Small intestine (tissue), 7 donors: ENCODE data around the gene NUP188. TPM values are rescaled to one million over a fixed set of nuclear protein-coding genes. Genes with fewer than 3 reads are reported as not detected.
"Not testable (repeated sequence)": the region's sequence is repeated elsewhere in the genome, so short reads cannot be mapped to it uniquely, and the experiment has no call there.

Experiments
- DNase-seq, 2 donors: peaks; one replicate each; pipeline versions ENCODE4 v3.0.0 to v3.0.0-alpha.2; 2013
- FAIRE-seq: peaks from 2 replicates; lab custom pipeline; 2012; peaks lifted over from hg19 to GRCh38; lab: Jason Lieb, UNC
- H3K27ac ChIP-seq, 3 donors: one replicate each; pipeline ENCODE4 v1.5.1; 2013; ENCODE audit warnings: low read length in 2 of 3, mild to moderate bottlenecking in 2 of 3, control low read depth in 1 of 3, inconsistent platforms in 1 of 3, low read depth in 1 of 3, moderate library complexity in 1 of 3
- H3K27me3 ChIP-seq, 3 donors: one replicate each; pipeline ENCODE4 v1.6.1; 2013; ENCODE audit warnings: low read length in 3 of 3, inconsistent platforms in 1 of 3; ENCODE audit not compliant: control insufficient read depth in 3 of 3, insufficient read depth in 3 of 3
- H3K36me3 ChIP-seq, 3 donors: one replicate each; pipeline ENCODE4 v1.6.1; 2013; ENCODE audit warnings: low read length in 3 of 3, inconsistent platforms in 1 of 3, low read depth in 1 of 3, mild to moderate bottlenecking in 1 of 3, moderate library complexity in 1 of 3; ENCODE audit not compliant: control insufficient read depth in 3 of 3, insufficient read depth in 2 of 3
- H3K4me1 ChIP-seq, 3 donors: one replicate each; pipeline ENCODE4 v1.6.1; 2013; ENCODE audit warnings: low read length in 2 of 3, inconsistent platforms in 1 of 3, low read depth in 1 of 3, mild to moderate bottlenecking in 1 of 3, moderate library complexity in 1 of 3; ENCODE audit not compliant: control insufficient read depth in 3 of 3, insufficient read depth in 2 of 3
- H3K4me3 ChIP-seq, 3 donors: one replicate each; pipeline ENCODE4 v1.5.1; 2013; ENCODE audit warnings: low read length in 3 of 3, control low read depth in 1 of 3, inconsistent platforms in 1 of 3, low read depth in 1 of 3, mild to moderate bottlenecking in 1 of 3, moderate library complexity in 1 of 3
- H3K9me3 ChIP-seq, 2 donors: one replicate each; pipeline ENCODE4 v1.6.1; 2013; ENCODE audit warnings: low read depth in 1 of 2, low read length in 1 of 2; ENCODE audit not compliant: control insufficient read depth in 2 of 2, insufficient read depth in 1 of 2
- WGBS, 3 donors: extraction: QIAGEN DNeasy Blood & Tissue Kit; methylation state at CpG; one replicate each; pipeline ENCODE4 v1.1.7; 2013; 5-methylcytosine and 5-hydroxymethylcytosine counted together
- polyA plus RNA-seq, 4 donors: library from polyadenylated mRNA; stranded (reverse) in 3 of 4; unstranded in 1 of 4; fragments of 200-250 nt in 3 of 4; fragments of 120-200 nt in 1 of 4; gene quantifications; one replicate each; pipeline versions ENCODE4 v1.2.1 to v1.2.3, GENCODE V29; 2013
- donor health status: healthy with polysubstance abuse.
- donor health status: control.
- donor health status: control.
- donor health status: Bipolar disorder and iron deficiency.
- donor health status: healthy.

NUP188 gene
- polyA plus RNA-seq, 4 donors: 4.9 to 28.9 (median 9.9) TPM

DNA sequence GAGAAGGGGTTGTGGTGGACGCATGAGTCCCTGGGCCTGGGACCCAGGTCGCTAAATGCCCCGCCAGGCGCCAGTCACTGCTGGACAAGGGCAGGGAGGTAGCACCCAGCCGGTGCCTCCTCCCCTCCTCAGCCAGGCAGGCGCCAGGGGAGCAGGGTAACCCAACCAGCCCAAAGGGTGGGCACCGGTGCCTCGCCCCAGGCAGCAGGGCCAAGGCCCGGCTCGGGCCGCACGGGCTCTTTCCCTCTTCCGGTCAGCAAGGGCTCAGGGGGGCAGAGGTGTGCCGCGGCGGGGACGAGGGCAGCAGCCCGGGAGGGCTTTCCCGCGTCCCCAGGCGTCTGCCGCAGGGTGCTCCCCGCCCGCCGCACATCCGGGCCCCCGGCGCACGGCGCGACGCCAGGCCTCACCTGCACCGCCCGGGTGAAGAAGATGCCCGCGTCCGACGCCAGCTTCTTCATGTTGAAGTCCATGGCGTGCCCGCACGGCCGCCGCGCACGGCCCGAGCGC lies 80.2 kb downstream of the NUP188 start:
- H3K27ac ChIP-seq: peak overlapping the region; percentile 12 to 58 (median 24)
- H3K27me3 ChIP-seq: no peaks in the 10 kb centered on the region
- H3K36me3 ChIP-seq: peaks cover 0 to 11% (median 0%) of the 10 kb centered on the region in 3 donors
- WGBS, 3 donors: 0 to 6% (median 3%) methylated on average over 22 to 47 of the region's 47 CpGs
- no peak for FAIRE-seq
- H3K4me3 ChIP-seq: peak overlapping the region; percentile 58 to 69 (median 65)
- DNase-seq: peak in 1 of 2 donors; percentile 55
- peaks cover 0 to 20% (median 10%) of the 10 kb centered on the region in 3 donors for H3K4me1 ChIP-seq
- no peaks in the 10 kb centered on the region for H3K9me3 ChIP-seq

DNA sequence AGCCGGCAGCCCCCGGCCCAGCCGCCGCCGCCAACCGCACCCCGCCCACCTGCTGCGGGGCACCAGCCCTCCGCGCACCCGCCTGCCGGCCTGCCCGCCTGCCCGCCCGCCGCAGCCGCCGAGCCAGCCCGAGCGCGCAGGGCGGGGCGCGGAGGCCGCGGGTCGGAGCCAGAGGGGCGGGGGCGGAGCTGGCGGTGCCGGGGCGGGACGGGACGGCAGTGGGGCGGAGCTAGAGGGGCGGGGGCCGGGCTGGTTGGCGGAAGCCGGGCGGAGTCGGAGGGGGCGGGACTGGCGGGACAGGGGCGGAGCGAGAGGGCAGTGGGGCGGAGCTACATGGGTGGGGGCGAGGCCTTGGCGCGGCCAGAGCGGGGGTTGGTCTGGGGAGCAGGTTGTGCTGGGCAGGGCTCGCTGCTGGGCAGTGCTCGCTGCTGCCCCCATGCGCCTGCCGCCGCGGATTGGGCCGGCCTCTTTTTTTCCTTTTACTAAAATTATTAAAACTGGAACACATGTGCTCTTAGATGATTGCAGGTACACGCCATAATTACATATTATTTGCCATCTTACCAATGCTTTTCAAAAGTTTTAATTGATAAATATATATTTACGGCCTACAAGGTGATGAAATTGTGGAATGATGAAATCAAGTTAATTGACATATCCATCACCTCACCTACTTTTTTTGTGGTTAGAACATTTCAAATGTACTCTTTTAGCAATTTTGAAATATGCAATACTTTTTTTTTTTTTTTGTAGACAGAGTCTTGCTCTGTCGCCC lies 80.9 kb downstream of the NUP188 start, which contains the start of gene SH3GLB2:
SH3GLB2 (minus strand) TSS at position 140 of the 775 bp plus-strand sequence. CDS start 177 bp downstream, outside the sequence.
- H3K27me3 ChIP-seq: no peaks in the 10 kb centered on the region
- H3K4me1 ChIP-seq: peaks cover 0 to 24% (median 10%) of the 10 kb centered on the region in 3 donors
- peaks cover 0 to 6% (median 0%) of the 10 kb centered on the region in 3 donors for H3K36me3 ChIP-seq
- peak within 1 kb of the TSS; percentile 58 to 69 (median 65) for H3K4me3 ChIP-seq
- H3K9me3 ChIP-seq: no peaks in the 10 kb centered on the region
- FAIRE-seq (no peak), DNase-seq (peak; percentile 90 to 95)
- WGBS, 3 donors: 2 to 5% (median 3%) methylated on average over 20 to 60 of the region's 60 CpGs
- peak within 1 kb of the TSS; percentile 12 to 58 (median 24) for H3K27ac ChIP-seq

GRCh38 chr9:129030191-129030590 lies 82.7 kb downstream of the NUP188 start:
- Histone ChIP-seq H3K4me3 (no peak overlapping the region), H3K4me1 (peaks cover 0 to 24% (median 10%) of the 10 kb centered on the region in 3 donors), H3K9me3 (no peaks in the 10 kb centered on the region), H3K27ac (no peak overlapping the region), H3K27me3 (no peaks in the 10 kb centered on the region), H3K36me3 (no peaks in the 10 kb centered on the region)
- DNase-seq (no peak), FAIRE-seq (no peak)

- FAIRE-seq: no peak
Observed at GRCh38 chr9:129031514-129031913, 84.0 kb downstream of the NUP188 start.

DNA sequence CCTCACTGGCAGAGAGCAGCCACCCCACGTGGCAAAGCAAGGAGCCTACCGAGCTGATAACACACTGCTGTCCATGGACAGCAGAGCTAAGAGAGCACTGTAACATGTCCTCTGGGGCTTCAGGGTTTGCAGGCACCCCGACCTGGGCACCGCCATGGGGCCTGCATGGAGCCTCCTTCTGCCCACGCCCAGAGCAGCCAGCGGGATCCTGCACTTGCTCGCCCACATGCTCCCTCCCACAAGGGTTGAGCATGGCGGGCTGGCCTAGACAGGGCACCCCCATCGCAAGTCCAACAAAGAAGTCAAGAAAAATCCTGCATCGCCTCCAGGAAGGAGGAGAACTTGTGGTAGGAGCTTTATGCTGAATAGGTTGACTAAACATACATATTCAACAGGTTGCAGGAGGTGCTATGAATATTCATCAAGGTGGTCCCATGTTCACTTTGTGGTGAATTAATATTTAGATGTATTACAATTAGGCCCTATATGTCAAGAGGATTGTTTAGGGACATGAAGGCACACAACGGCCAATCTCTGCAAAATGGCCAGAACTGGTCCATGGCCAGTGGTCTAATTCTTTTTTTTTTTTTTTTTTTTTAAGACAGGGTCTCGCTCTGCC lies 85.2 kb downstream of the NUP188 start:
- Histone ChIP-seq H3K4me1 (peaks cover 0 to 17% (median 0%) of the 10 kb centered on the region in 3 donors), H3K36me3 (no peaks in the 10 kb centered on the region), H3K27ac (no peak overlapping the region), H3K27me3 (no peaks in the 10 kb centered on the region), H3K4me3 (no peak overlapping the region), H3K9me3 (no peaks in the 10 kb centered on the region)
- no peak for DNase-seq
- 82 to 86% (median 82%) methylated on average over 11 to 12 of the region's 12 CpGs for WGBS, 3 donors
- FAIRE-seq: no peak

More at GRCh38 chr9:129031514-129031913, 84.0 kb downstream of the NUP188 start:
- 76 to 87% (median 86%) methylated on average over 4 of the region's 4 CpGs for WGBS, 3 donors
- no peaks in the 10 kb centered on the region for H3K27me3 ChIP-seq
- peaks cover 0 to 21% (median 6%) of the 10 kb centered on the region in 3 donors for H3K4me1 ChIP-seq
- no peak overlapping the region for H3K4me3 ChIP-seq
- no peak for DNase-seq
- no peaks in the 10 kb centered on the region for H3K9me3 ChIP-seq
- H3K27ac ChIP-seq: no peak overlapping the region
- H3K36me3 ChIP-seq: no peaks in the 10 kb centered on the region

DNA sequence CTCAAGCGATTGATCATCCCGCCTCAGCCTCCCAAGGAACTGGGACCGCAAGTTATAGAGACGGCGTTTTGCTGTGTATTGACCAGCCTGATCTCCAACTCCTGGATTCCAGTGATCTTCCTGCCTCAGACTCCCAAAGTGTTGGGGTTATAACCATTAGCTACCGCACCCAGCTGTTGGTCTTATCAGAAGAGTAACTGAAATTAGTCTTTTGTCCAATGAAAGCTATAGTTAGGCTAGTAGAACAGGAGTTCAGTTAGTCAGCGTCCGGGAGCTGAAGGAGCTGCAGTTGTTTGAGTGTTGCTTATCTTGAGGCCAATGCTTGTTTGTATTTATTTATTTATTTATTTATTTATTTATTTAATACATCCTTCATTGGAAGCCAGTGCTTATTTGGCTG lies 85.7 kb downstream of the NUP188 start:
- FAIRE-seq (no peak), DNase-seq (peak in 1 of 2 donors; percentile 76)
- Histone ChIP-seq H3K4me1 (peaks cover 0 to 23% (median 0%) of the 10 kb centered on the region in 3 donors), H3K4me3 (no peak overlapping the region), H3K27ac (no peak overlapping the region), H3K27me3 (no peaks in the 10 kb centered on the region), H3K36me3 (no peaks in the 10 kb centered on the region), H3K9me3 (no peaks in the 10 kb centered on the region)
- WGBS, 3 donors: 22 to 67% (median 47%) methylated on average over 8 of the region's 8 CpGs

DNA sequence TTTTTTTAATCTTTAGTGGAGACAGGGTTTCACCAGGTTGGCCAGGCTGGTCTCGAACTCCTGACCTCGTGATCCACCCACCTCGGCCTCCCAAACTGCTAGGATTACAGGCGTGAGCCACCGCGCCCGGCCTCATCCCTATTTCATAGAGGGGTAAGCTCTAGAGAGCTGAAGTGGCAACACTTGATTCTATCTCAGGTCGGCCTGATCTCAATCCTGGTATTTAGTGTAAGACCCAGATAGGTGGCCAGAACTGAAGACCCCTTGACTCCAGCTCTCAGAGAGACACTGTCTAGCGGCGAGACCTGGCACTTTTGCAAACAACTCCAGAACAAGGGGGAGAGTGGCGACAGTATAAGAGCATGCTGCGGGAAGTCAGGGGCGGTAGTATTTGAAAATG lies 88.3 kb downstream of the NUP188 start:
- WGBS, 3 donors: 23 to 48% (median 29%) methylated on average over 13 of the region's 13 CpGs

DNA sequence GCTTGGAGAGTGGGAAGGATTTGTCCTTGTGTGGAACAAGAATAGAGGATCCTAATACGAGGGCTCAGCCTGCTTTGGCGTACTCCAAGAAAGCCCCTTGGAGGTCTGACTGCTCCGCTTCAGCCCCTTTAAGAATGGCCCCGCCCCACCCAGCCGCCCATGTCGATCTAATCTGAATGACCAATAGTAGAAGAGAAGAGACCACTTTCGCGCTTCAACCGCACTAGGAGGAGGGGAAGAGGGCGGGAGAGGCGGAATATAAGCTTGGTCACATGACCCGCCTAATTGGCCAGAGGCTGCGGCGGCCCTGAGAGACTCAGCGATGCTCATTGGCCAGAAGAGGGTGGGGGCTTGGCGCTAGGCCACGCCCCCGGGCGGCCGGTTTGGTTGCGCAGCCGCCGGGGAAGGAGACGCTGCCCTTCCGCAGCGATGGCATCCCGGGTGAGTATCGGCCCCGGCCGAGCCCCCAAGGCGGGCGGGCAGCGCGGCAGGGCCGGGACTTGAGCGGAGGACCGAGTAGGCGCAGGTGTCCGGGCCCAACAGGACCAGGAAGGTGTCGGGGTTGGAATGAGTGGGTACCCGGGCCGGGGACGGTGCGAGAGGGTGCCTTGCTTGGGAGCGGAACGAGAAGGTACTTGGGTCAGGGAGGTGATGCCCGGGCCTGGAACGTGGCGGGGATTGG lies 88.9 kb downstream of the NUP188 start, which contains the start of gene MIGA2:
MIGA2 (plus strand) TSS at position 386 of the 682 bp plus-strand sequence. CDS start 3,969 bp downstream, outside the sequence.
- FAIRE-seq (no peak), DNase-seq (peak; percentile 99 to 100)
- 0% methylated on average over 46 to 49 of the region's 49 CpGs for WGBS, 3 donors
- Histone ChIP-seq H3K4me3 (peak within 1 kb of the TSS; percentile 85 to 95 (median 93)), H3K4me1 (peaks cover 0 to 23% (median 0%) of the 10 kb centered on the region in 3 donors), H3K27ac (peak within 1 kb of the TSS; percentile 69 to 90 (median 75)), H3K27me3 (no peaks in the 10 kb centered on the region), H3K36me3 (peaks cover 0 to 13% (median 4%) of the 10 kb centered on the region in 3 donors), H3K9me3 (no peaks in the 10 kb centered on the region)

More for the DNA sequence above, 88.3 kb downstream of the NUP188 start:
- FAIRE-seq, H3K9me3 ChIP-seq, DNase-seq, H3K27me3 ChIP-seq, H3K36me3 ChIP-seq: not testable (repeated sequence)
- peak overlapping the region in 2 of 3 donors; percentile 69 to 75 for H3K27ac ChIP-seq
- H3K4me1 ChIP-seq: peaks cover 0 to 23% (median 0%) of the 10 kb centered on the region in 3 donors
- H3K4me3 ChIP-seq: peak overlapping the region in 1 of 3 donors; percentile 46
